ENCODE data around the gene TAS2R41. TPM values are rescaled to one million over a fixed set of nuclear protein-coding genes. Genes with fewer than 3 reads are reported as not detected.

Gene TAS2R41
- total RNA-seq, 1 donor from 2014 or later, result not detected

DNA sequence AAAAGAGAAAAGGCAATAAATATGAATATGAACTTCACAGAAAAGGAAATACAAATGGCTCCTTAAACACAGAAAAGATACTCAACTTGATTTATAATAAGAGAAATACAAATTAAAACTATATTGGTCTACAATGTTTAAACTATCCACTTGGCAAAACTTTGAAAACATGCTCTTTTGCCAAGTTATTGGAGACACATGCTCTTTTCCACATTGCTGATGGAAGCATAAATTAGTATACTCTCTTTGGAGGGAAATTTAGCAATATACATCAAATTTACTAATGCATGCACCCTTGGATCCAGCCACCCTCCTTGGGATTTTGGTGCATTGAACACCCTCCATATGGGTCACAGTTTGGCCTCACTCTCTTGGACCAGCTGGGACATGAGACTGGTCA lies 26.6 kb upstream of the TAS2R41 start:
- TF ChIP-seq, protein P1, sequence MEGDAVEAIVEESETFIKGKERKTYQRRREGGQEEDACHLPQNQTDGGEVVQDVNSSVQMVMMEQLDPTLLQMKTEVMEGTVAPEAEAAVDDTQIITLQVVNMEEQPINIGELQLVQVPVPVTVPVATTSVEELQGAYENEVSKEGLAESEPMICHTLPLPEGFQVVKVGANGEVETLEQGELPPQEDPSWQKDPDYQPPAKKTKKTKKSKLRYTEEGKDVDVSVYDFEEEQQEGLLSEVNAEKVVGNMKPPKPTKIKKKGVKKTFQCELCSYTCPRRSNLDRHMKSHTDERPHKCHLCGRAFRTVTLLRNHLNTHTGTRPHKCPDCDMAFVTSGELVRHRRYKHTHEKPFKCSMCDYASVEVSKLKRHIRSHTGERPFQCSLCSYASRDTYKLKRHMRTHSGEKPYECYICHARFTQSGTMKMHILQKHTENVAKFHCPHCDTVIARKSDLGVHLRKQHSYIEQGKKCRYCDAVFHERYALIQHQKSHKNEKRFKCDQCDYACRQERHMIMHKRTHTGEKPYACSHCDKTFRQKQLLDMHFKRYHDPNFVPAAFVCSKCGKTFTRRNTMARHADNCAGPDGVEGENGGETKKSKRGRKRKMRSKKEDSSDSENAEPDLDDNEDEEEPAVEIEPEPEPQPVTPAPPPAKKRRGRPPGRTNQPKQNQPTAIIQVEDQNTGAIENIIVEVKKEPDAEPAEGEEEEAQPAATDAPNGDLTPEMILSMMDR (conservative IDR thresholded peaks at IDR 0.05), result no peak
- H3K4me3 Mint-ChIP-seq, result no peak overlapping the region
- H3K36me3 Mint-ChIP-seq, result no peaks in the 10 kb centered on the region
- H3K9me3 Mint-ChIP-seq, result no peaks in the 10 kb centered on the region
- H3K27me3 Mint-ChIP-seq, result no peaks in the 10 kb centered on the region
- H3K4me1 Mint-ChIP-seq (ENCODE audit: unreplicated experiment), result no peaks in the 10 kb centered on the region
- no peak overlapping the region for H3K27ac Mint-ChIP-seq
- DNase-seq (ENCODE audit: extremely low spot score, unreplicated experiment), result no peak

DNA sequence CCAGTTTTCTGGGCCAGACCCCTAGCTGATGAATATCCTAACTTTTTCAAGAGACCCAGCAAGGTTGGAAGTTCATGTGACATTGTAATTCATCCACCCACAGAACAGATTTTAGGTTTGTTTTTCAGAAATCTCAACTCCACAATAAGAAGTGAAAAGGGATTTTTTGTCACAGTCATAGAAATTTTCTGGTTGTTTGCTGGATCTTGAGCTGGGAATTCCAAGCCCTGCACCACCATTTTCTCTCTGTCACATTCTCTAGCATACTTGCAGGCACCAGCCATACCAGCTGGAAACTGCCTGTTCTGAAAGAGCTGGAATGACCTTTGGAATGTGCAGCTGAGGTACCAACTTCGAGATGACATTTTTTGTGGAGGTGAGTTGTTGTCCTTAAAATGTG lies 25.9 kb upstream of the TAS2R41 start:
- H3K4me3 Mint-ChIP-seq, result no peak overlapping the region
- no peaks in the 10 kb centered on the region for H3K27me3 Mint-ChIP-seq
- H3K27ac Mint-ChIP-seq, result no peak overlapping the region
- DNase-seq (ENCODE audit: extremely low spot score, unreplicated experiment), result no peak
- H3K4me1 Mint-ChIP-seq (ENCODE audit: unreplicated experiment), result no peaks in the 10 kb centered on the region
- no peaks in the 10 kb centered on the region for H3K9me3 Mint-ChIP-seq
- TF ChIP-seq, protein P1 (conservative IDR thresholded peaks at IDR 0.05), result no peak
- no peaks in the 10 kb centered on the region for H3K36me3 Mint-ChIP-seq

GRCh38 chr7:143452495-143452894 lies 25.2 kb upstream of the TAS2R41 start:
- no peaks in the 10 kb centered on the region for H3K4me1 Mint-ChIP-seq (ENCODE audit: unreplicated experiment)
- no peak overlapping the region for H3K4me3 Mint-ChIP-seq
- peaks cover 1% of the 10 kb centered on the region for H3K27me3 Mint-ChIP-seq
- no peak overlapping the region for H3K27ac Mint-ChIP-seq
- TF ChIP-seq, protein P1 (conservative IDR thresholded peaks at IDR 0.05), result no peak
- no peaks in the 10 kb centered on the region for H3K36me3 Mint-ChIP-seq
- DNase-seq (ENCODE audit: extremely low spot score, unreplicated experiment), result no peak
- H3K9me3 Mint-ChIP-seq, result no peaks in the 10 kb centered on the region

- Mint-ChIP-seq H3K27me3 (peaks cover 2% of the 10 kb centered on the region), H3K4me1 (ENCODE audit: unreplicated experiment) (no peaks in the 10 kb centered on the region), H3K27ac (no peak overlapping the region), H3K4me3 (no peak overlapping the region), H3K9me3 (peaks cover 2% of the 10 kb centered on the region), H3K36me3 (no peaks in the 10 kb centered on the region)
- DNase-seq (ENCODE audit: extremely low spot score, unreplicated experiment), result no peak
- TF ChIP-seq, protein P1 (conservative IDR thresholded peaks at IDR 0.05), result no peak
These were observed 23.5 kb upstream of the TAS2R41 start for GRCh38 chr7:143454091-143454680.

GRCh38 chr7:143455491-143455890 lies 22.2 kb upstream of the TAS2R41 start:
- H3K27me3 Mint-ChIP-seq, result peaks cover 2% of the 10 kb centered on the region
- H3K4me3 Mint-ChIP-seq, result no peak overlapping the region
- TF ChIP-seq, protein P1 (conservative IDR thresholded peaks at IDR 0.05), result no peak
- H3K9me3 Mint-ChIP-seq, result peaks cover 4% of the 10 kb centered on the region
- H3K36me3 Mint-ChIP-seq, result no peaks in the 10 kb centered on the region
- no peak for DNase-seq (ENCODE audit: extremely low spot score, unreplicated experiment)
- no peak overlapping the region for H3K27ac Mint-ChIP-seq
- no peaks in the 10 kb centered on the region for H3K4me1 Mint-ChIP-seq (ENCODE audit: unreplicated experiment)

- Mint-ChIP-seq H3K9me3 (peaks cover 4% of the 10 kb centered on the region), H3K4me1 (ENCODE audit: unreplicated experiment) (no peaks in the 10 kb centered on the region), H3K27me3 (peaks cover 2% of the 10 kb centered on the region), H3K27ac (no peak overlapping the region), H3K4me3 (no peak overlapping the region), H3K36me3 (no peaks in the 10 kb centered on the region)
- DNase-seq (ENCODE audit: extremely low spot score, unreplicated experiment), result no peak
- TF ChIP-seq, protein P1 (conservative IDR thresholded peaks at IDR 0.05), result no peak
These were observed 21.7 kb upstream of the TAS2R41 start for GRCh38 chr7:143455942-143456341.
